ENCODE data around the gene ARL3.
"Not testable (repeated sequence)": the region's sequence is repeated elsewhere in the genome, so short reads cannot be mapped to it uniquely, and the experiment has no call there.

Gene ARL3

DNA sequence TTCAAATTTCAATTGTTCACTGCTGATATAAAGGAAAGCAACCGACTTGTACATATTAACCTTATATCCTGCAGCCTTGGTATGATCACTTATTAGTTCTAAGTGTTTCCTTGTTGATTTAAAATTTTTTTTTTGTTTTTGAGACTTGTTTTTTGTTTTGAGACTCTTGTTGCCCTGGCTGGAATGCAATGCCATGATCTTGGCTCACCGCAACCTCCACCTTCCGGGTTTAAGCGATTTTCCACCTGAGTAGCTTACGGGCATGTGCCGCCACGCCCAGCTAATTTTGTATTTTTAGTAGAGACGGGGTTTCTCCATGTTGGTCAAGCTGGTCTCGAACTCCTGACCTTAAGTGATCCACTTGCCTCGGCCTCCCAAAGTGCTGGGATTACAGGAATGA lies 18.8 kb downstream of the ARL3 start:
- not testable (repeated sequence) for H3K4me3 ChIP-seq (ENCODE audit: low read depth, low read length); H4K12ac ChIP-seq (ENCODE audit: low read depth, low read length); H2AK5ac ChIP-seq (ENCODE audit: low read length); H3K9ac ChIP-seq (ENCODE audit: low read length); H3K36me3 ChIP-seq (ENCODE audit: control insufficient read depth in 1 of 2, insufficient read depth in 2 of 2, low read length in 2 of 2); H3K79me2 ChIP-seq (ENCODE audit: control insufficient read depth, insufficient read depth, low read length, poor library complexity); H4K91ac ChIP-seq (ENCODE audit: low read depth, low read length); H3K23ac ChIP-seq (ENCODE audit: low read length); H3K4me2 ChIP-seq (ENCODE audit: low read length); H3K4me1 ChIP-seq (ENCODE audit: control insufficient read depth in 1 of 2, insufficient read depth in 2 of 2, low read length in 2 of 2); H3K18ac ChIP-seq (ENCODE audit: low read length); H3K14ac ChIP-seq (ENCODE audit: low read length); H3K9me3 ChIP-seq (ENCODE audit: insufficient read depth, low read depth, low read length); H2BK5ac ChIP-seq (ENCODE audit: low read depth, low read length, poor library complexity); H2AFZ ChIP-seq (ENCODE audit: insufficient read depth, low read length, poor library complexity); H3K27ac ChIP-seq (ENCODE audit: low read depth, low read length); H2BK120ac ChIP-seq (ENCODE audit: insufficient read depth, low read length, poor library complexity); H4K8ac ChIP-seq (ENCODE audit: low read depth, low read length); H3K4ac ChIP-seq (ENCODE audit: low read depth, low read length); H3K79me1 ChIP-seq (ENCODE audit: low read length); H3K27me3 ChIP-seq (ENCODE audit: insufficient read depth, low read length); H2BK12ac ChIP-seq (ENCODE audit: low read length)
- DNase-seq: peak in 1 of 2 donors; percentile 21
- WGBS (ENCODE audit: extremely low coverage, insufficient coverage, insufficient read length): no CpG with 5 or more reads among the region's 10 CpGs

DNA sequence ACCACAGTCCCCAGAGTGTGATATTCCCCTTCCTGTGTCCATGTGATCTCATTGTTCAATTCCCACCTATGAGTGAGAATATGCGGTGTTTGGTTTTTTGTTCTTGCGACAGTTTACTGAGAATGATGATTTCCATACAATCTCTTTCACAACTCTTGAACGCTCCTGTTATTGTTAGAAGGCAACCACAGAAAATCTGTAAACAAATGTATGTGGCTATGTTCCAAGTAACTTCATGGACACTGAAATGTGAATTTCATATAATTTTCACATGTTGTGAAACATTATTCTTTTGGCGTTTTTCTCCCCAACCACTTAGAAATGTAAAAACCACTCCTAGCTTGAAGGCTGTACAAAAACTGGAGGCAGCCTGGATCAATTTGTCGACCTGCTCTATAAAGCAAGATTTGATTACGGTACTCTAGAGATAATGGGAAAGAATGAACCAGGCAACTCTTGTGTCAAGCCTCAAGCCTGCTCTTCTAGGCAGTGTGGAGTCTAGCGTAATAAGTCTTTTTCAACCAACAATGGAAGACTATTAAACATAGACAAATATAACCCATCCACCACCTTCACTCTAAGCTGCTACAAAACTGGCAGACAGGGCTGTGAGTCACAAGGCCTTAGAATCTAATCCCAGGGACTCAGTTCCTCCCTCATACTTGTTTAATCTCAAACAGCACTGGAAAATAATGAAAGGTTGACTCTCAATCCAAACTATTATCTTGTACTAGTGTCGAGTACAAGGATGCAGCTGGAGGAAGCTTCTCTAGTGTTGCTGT lies 22.7 kb downstream of the ARL3 start:
- no peak overlapping the region for H4K8ac ChIP-seq (ENCODE audit: low read depth, low read length)
- WGBS (ENCODE audit: extremely low coverage, insufficient coverage, insufficient read length): no CpG with 5 or more reads among the region's 8 CpGs
- H2AK5ac ChIP-seq (ENCODE audit: low read length): no peak overlapping the region
- no peak overlapping the region for H3K4me2 ChIP-seq (ENCODE audit: low read length)
- no peak for DNase-seq
- H2BK120ac ChIP-seq (ENCODE audit: insufficient read depth, low read length, poor library complexity): no peak overlapping the region
- peaks cover 3 to 4% of the 10 kb centered on the region in 2 experiments for H3K36me3 ChIP-seq (ENCODE audit: control insufficient read depth in 1 of 2, insufficient read depth in 2 of 2, low read length in 2 of 2)
- H4K12ac ChIP-seq (ENCODE audit: low read depth, low read length): no peak overlapping the region
- H2AFZ ChIP-seq (ENCODE audit: insufficient read depth, low read length, poor library complexity): no peak overlapping the region
- no peaks in the 10 kb centered on the region for H3K79me2 ChIP-seq (ENCODE audit: control insufficient read depth, insufficient read depth, low read length, poor library complexity)
- H3K9ac ChIP-seq (ENCODE audit: low read length): no peak overlapping the region
- H3K79me1 ChIP-seq (ENCODE audit: low read length): no peaks in the 10 kb centered on the region
- no peak overlapping the region for H2BK5ac ChIP-seq (ENCODE audit: low read depth, low read length, poor library complexity)
- H3K27me3 ChIP-seq (ENCODE audit: insufficient read depth, low read length): no peaks in the 10 kb centered on the region
- H3K14ac ChIP-seq (ENCODE audit: low read length): no peak overlapping the region
- no peak overlapping the region for H4K91ac ChIP-seq (ENCODE audit: low read depth, low read length)
- no peak overlapping the region for H2BK12ac ChIP-seq (ENCODE audit: low read length)
- no peaks in the 10 kb centered on the region for H3K4me1 ChIP-seq (ENCODE audit: control insufficient read depth in 1 of 2, insufficient read depth in 2 of 2, low read length in 2 of 2)
- no peak overlapping the region for H3K23ac ChIP-seq (ENCODE audit: low read length)
- H3K4ac ChIP-seq (ENCODE audit: low read depth, low read length): no peak overlapping the region
- H3K27ac ChIP-seq (ENCODE audit: low read depth, low read length): no peak overlapping the region
- H3K18ac ChIP-seq (ENCODE audit: low read length): no peak overlapping the region
- no peak overlapping the region for H3K4me3 ChIP-seq (ENCODE audit: low read depth, low read length)
- no peaks in the 10 kb centered on the region for H3K9me3 ChIP-seq (ENCODE audit: insufficient read depth, low read depth, low read length)

DNA sequence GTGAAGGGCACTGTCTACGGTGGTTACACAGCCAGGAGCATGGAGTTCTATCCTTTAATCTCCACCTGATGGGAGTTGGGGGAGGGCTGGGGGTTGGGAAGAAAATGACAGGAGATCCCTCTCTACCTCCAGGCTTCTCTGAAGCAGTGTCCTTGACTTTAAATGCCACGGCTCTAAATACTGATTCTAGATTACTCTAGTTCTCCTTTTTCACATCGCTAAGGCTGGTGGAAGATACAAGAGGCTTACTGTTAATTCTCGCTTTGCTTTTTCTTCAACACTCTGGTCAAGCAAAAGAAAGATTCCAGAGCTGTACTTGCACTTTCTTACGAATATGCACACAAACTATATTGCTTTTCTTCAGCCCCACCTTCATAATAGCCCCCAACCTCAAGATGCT lies 30.5 kb downstream of the ARL3 start:
- Histone ChIP-seq H4K12ac (ENCODE audit: low read depth, low read length) (no peak overlapping the region), H3K36me3 (ENCODE audit: control insufficient read depth in 1 of 2, insufficient read depth in 2 of 2, low read length in 2 of 2) (peaks cover 3 to 13% of the 10 kb centered on the region in 2 experiments), H4K8ac (ENCODE audit: low read depth, low read length) (no peak overlapping the region), H4K91ac (ENCODE audit: low read depth, low read length) (no peak overlapping the region), H3K23ac (ENCODE audit: low read length) (no peak overlapping the region), H3K14ac (ENCODE audit: low read length) (no peak overlapping the region), H3K18ac (ENCODE audit: low read length) (no peak overlapping the region), H3K27me3 (ENCODE audit: insufficient read depth, low read length) (no peaks in the 10 kb centered on the region), H3K4me3 (ENCODE audit: low read depth, low read length) (no peak overlapping the region), H3K9me3 (ENCODE audit: insufficient read depth, low read depth, low read length) (no peaks in the 10 kb centered on the region), H3K9ac (ENCODE audit: low read length) (no peak overlapping the region), H2BK12ac (ENCODE audit: low read length) (no peak overlapping the region), H2BK5ac (ENCODE audit: low read depth, low read length, poor library complexity) (no peak overlapping the region), H3K4me2 (ENCODE audit: low read length) (no peak overlapping the region), H3K79me1 (ENCODE audit: low read length) (no peaks in the 10 kb centered on the region), H2AFZ (ENCODE audit: insufficient read depth, low read length, poor library complexity) (no peak overlapping the region), H3K79me2 (ENCODE audit: control insufficient read depth, insufficient read depth, low read length, poor library complexity) (no peaks in the 10 kb centered on the region), H2BK120ac (ENCODE audit: insufficient read depth, low read length, poor library complexity) (no peak overlapping the region), H3K4ac (ENCODE audit: low read depth, low read length) (no peak overlapping the region), H3K27ac (ENCODE audit: low read depth, low read length) (no peak overlapping the region), H3K4me1 (ENCODE audit: control insufficient read depth in 1 of 2, insufficient read depth in 2 of 2, low read length in 2 of 2) (peaks cover 0 to 4% of the 10 kb centered on the region in 2 experiments), H2AK5ac (ENCODE audit: low read length) (no peak overlapping the region)
- DNase-seq: no peak
- WGBS (ENCODE audit: extremely low coverage, insufficient coverage, insufficient read length): no CpG with 5 or more reads among the region's 5 CpGs

- no peak overlapping the region for H3K9ac ChIP-seq (ENCODE audit: low read length)
- no peak overlapping the region for H4K12ac ChIP-seq (ENCODE audit: low read depth, low read length)
- no peak overlapping the region for H2AFZ ChIP-seq (ENCODE audit: insufficient read depth, low read length, poor library complexity)
- H2BK12ac ChIP-seq (ENCODE audit: low read length): no peak overlapping the region
- no peak overlapping the region for H3K14ac ChIP-seq (ENCODE audit: low read length)
- no CpG with 5 or more reads among the region's 4 CpGs for WGBS (ENCODE audit: extremely low coverage, insufficient coverage, insufficient read length)
- no peak overlapping the region for H3K27ac ChIP-seq (ENCODE audit: low read depth, low read length)
- H3K4ac ChIP-seq (ENCODE audit: low read depth, low read length): no peak overlapping the region
- no peak overlapping the region for H2BK120ac ChIP-seq (ENCODE audit: insufficient read depth, low read length, poor library complexity)
- no peak overlapping the region for H2AK5ac ChIP-seq (ENCODE audit: low read length)
- H3K9me3 ChIP-seq (ENCODE audit: insufficient read depth, low read depth, low read length): no peaks in the 10 kb centered on the region
- H4K8ac ChIP-seq (ENCODE audit: low read depth, low read length): no peak overlapping the region
- no peak overlapping the region for H4K91ac ChIP-seq (ENCODE audit: low read depth, low read length)
- H3K27me3 ChIP-seq (ENCODE audit: insufficient read depth, low read length): no peaks in the 10 kb centered on the region
- no peak overlapping the region for H3K23ac ChIP-seq (ENCODE audit: low read length)
- no peak overlapping the region for H3K4me2 ChIP-seq (ENCODE audit: low read length)
- DNase-seq: no peak
- H3K36me3 ChIP-seq (ENCODE audit: control insufficient read depth in 1 of 2, insufficient read depth in 2 of 2, low read length in 2 of 2): peaks cover 3 to 13% of the 10 kb centered on the region in 2 experiments
- H3K79me1 ChIP-seq (ENCODE audit: low read length): no peaks in the 10 kb centered on the region
- H3K4me1 ChIP-seq (ENCODE audit: control insufficient read depth in 1 of 2, insufficient read depth in 2 of 2, low read length in 2 of 2): peaks cover 1 to 4% of the 10 kb centered on the region in 2 experiments
- H2BK5ac ChIP-seq (ENCODE audit: low read depth, low read length, poor library complexity): no peak overlapping the region
- no peaks in the 10 kb centered on the region for H3K79me2 ChIP-seq (ENCODE audit: control insufficient read depth, insufficient read depth, low read length, poor library complexity)
- no peak overlapping the region for H3K18ac ChIP-seq (ENCODE audit: low read length)
- H3K4me3 ChIP-seq (ENCODE audit: low read depth, low read length): no peak overlapping the region
Measured at GRCh38 chr10:102682981-102683380, 31.2 kb downstream of the ARL3 start.

Measured in trophoblast cell (in vitro differentiated cells and primary cell).